GM18508 (cell line): ENCODE data around the gene HECTD1.
A peak's percentile ranks its signal among the peaks of the same experiment; 100 is the strongest.

Source experiments
- ATAC-seq: cut with Tn5 transposase; IDR thresholded peaks from one replicate; pipeline ENCODE4 v1.9.1; 2021; ENCODE audit warnings: moderate number of reproducible peaks; ENCODE audit not compliant: insufficient read depth, unreplicated experiment

Gene HECTD1

DNA sequence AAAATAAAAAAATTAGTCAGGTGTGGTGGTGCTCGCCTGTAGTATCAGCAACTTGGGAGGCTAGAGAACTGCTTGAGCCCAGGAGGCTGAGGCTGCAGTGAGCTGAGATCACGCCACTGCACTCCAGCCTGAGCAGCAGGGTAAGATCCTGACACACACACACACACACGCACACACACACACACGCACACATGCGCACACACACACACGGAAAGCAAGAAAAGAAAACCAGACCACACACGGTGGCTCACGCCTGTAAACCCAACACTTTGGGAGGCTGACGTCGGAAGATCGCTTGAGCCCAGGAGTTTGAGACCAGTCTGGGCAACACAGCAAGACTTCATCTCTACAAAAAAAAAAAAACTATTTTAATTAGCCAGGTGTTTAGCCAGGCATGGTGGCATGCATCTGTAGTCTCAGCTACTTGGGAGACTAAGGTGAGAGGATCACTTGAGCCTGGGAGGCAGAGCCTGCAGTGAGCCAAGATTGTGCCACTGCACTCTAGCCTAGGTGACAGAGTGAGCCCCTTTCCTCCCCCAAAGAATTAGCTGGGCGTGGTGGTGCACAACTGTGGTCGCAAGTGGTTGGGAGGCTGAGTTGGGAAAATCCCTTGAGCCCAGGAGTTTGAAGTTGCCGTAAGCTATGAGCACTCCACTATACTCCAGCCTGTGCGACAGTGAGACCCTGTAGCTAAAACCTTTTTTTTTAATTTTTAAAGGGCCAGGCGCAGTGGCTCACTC, 44.5 kb downstream of the HECTD1 start:
- ATAC-seq, result no peak

DNA sequence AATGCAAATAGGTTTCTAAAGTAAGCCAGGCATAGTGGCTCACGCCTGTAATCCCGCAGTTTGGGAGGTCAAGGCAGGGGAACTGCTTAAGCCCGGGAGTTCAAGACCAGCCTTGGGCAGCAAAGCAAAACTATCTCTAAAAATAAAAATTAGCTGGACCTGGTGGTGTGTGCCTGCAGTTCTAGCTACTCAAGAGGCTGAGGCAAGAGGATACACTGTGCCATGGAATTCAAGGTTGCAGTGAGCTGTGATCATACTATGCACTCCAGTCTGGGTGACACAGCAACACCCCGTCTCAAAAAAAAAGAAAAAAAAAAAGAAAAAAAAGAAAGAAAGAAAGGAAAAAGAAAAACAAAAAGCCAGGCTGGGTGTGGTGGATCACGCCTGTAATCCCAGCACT, 46.3 kb downstream of the HECTD1 start:
- no peak for ATAC-seq

DNA sequence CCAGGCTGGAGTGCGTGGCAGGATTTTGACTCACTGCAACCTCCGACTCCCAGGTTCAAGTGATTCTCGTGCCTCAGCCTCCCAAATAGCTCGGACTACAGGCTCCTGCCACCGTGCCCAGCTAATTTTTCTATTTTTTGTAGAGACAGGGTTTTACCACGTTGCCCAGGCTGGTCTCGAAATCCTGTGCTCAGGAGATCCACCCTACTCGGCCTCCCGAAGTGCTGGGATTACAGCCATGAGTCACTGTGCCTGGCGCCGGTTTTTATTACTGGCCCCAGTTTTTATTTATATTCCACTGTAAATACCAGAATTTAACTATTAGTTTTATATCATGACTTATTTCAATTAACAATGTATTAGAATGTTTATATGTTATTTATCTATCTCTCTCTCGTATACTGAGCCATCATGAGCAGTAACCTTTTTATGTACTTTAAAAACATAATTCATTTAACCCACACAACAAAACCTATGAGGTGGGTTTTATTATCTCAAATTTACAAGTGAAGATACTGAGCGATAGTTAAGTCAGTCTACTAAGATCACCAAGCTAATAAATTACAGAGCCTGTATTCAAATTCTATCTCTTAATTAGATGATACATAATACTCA, 47.8 kb downstream of the HECTD1 start:
- no peak for ATAC-seq

DNA sequence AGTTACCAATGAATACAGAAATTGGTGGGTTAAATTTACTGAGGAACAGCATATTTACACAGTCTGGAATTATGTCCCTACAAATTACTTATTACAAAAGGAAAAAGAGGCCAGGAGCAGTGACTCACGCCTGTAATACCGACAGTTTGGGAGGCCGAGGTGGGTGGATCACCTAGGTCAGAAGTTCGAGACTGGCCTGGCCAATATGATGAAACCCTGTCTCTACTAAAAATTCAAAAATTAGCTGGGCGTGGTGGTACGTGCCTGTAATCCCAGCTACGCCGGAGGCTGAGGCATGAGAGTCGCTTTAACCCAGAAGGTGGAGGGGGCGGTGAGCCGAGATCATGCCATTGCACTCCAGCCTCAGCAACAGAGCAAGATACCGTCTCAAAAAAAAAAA, 52.6 kb downstream of the HECTD1 start:
- ATAC-seq, result no peak

DNA sequence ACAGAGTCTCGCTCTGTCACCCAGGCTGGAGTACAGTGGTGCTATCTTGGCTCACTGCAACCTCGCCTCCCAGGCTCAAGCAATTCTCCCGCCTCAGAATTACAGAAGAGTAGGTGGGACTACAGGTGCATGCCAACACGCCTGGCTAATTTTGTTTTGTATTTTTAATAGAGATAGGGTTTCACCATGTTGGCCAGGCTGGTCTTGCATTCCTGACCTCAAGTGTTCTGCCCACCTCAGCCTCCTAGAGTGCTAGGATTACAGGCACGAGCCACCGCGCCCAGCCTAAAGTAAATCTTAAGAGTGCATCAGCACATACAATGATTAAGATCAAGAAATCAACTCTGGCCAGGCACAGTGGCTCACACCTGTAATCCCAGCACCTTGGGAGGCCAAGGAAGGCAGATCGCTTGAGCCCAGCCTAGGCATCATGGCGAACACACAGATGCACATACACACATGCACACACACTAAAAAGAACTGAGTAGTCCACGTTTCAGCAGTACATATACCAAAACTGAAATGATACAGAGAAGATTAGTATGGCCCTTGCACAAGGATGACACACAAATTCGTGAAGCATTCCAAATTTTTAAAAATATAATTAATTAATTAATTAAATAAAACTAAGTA, 65.0 kb downstream of the HECTD1 start:
- ATAC-seq, result no peak

DNA sequence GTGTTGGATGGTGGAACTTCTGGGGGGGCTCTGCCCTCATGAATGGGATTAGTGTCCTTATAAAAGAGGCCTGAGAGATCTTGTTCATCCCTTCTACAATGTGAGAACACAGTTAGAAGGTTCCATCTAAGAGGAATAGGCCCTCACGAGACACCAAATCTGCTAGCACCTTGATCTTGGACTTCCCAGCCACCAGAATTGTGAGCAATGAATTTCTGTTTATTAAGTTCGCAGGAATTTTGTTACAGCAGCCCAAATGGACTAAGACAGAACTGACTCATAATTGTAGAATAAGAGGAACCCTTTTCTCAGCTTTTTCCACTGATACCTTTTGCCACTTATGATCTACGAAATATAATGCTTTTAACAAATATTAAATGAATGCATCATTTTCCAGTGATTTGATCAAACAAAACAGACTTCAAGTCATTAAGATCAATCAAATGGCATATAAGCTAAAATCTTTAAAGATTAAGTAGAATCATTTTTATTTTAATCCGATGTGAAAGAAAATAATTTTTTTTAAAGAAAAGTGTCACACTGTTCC, 68.2 kb downstream of the HECTD1 start:
- no peak for ATAC-seq

DNA sequence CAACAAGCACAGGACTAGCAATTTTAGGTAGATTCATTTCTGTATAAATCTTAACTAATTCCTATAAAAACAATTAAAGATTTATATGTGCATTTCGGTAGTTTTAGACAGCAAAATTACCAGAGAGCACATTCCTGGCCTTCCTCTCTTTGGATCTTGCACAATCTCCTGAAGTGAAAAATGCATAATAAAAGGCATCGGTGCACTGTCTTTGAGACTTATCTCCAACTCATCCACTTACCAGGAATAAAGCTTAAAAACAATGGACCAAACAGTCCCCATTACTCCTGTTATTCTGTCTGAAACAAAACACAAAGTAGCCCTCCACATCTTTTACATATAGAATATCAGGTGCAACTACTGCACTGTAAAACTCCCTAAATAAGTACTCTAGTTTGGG, 69.3 kb downstream of the HECTD1 start:
- ATAC-seq, result no peak

DNA sequence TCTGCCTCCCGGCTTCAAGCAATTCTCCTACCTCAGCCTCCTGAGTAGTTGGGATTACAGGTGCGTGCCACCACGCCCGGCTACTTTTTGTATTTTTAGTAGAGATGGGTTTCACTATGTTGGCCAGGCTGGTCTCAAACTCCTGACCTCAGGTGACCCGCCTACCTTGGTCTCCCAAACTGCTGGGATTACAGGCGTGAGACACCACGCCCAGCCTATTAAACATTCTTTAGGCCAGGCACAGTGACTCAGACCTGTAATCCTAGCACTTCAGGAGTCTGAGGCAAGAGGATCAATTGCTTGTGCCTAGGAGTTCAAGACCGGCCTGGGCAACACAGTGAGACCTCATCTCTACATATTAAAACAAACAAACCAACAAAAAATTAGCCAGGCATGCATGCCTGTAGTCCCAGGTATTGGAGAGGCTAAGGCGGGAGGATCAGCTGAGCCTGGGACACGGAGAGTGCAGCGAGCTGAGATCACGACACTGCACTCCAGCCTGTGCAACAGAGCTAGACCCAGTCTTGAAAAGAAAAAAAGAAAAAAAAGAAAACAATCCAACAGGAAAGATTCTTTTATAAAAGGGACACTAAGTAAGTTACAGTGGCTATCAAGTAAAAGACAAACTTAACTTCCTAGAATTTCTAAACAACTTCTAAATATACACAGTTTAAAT, 70.2 kb downstream of the HECTD1 start:
- ATAC-seq, result no peak

DNA sequence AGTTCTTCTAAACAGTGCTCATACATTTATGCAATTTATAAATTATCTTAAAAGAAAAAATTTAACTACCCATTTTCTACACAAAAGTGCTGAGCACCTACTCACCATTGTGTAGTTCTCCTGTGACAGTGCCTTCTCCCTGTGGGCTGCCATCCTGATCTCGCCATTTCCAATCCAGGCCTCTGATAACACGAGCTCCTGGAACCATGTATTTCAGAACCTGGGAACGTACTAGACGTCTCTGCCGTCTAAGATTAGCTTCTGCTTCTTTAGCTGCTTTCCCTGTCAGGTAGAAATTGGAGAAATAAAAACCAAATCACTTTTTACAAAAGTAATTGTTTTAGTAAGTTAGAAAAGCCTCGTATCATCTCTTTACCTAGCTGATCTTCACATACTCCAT, 74.5 kb downstream of the HECTD1 start:
- ATAC-seq, result no peak

DNA sequence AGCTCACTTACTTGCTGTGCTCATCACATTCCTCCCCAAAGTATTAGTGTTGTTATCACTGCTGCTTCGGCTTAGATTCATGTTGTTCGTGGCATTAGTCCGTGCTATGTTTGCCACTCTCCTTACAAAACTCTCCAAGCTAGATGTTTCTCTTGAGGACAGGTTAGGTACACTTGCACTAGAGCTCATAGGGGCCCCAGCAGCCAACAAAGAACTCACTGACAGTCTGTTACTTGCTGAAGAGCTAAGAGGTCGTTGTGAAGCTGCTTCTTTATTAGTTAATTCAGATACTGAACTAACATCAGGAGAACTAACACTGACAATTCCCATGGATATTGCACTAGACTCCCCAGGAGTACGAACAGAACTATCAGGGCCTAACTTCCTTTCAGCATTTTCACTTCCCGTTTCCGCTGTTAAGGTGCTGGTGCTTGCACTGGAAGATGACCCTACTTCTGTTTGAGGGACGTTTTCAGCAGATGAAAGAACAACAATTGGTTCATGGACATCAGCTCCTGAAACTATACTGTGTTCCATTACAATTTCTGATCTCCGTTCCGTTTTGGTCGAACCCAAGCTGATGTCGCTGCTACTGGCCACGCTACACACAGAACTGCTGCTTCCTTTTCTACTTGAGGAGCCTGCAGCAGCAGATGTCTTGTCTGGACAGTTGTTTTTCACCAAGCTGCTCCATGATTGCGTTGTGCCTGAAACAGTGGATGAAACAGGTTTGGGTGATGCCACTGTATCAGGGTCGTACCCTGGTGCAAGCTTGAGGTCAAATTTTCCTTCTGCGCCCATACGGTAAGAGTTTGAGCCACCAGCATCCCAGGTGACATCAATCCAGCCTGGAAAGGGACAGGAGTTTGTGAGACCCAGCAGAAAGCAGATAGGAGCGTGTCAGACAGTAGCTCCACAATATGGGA, 78.7 kb downstream of the HECTD1 start:
- ATAC-seq, result no peak

DNA sequence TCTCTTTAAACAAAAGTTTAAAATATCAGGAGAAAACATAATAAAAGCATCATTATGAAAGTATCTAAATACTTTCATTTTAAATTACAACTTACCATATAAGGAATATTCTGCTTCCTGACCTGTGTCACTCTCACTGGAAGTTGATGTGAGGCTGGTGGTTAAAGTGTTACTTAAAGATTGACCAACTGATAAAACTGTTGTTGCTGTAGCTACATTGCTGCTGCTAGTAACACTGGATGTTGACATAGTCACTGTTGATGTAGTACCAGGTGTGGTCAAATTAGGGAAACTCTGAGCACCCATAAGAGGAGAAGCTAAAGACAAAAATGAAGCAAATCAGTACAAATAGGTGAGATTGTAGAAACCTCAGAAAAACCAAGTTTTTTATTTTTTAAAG, 79.9 kb downstream of the HECTD1 start:
- peak; percentile 80 for ATAC-seq

DNA sequence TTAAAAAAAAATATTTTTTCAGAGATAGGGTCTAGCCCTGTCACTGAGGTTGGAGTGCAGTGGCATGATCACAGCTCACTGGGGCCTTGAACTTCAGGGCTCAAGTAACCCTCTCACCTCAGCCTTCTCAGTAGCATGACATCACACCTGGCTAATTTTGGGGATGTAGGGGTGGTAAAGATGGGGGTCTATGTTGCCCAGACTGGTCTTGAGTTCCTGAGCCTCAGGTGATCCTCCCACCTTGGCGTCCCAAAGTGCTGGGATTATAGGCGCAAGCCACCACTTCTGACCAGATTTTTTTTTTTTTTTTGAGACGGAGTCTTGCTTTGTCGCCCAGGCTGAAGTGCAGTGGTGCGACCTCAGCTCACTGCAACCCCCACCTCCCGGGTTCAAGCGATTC, 80.9 kb downstream of the HECTD1 start:
- ATAC-seq, result no peak

DNA sequence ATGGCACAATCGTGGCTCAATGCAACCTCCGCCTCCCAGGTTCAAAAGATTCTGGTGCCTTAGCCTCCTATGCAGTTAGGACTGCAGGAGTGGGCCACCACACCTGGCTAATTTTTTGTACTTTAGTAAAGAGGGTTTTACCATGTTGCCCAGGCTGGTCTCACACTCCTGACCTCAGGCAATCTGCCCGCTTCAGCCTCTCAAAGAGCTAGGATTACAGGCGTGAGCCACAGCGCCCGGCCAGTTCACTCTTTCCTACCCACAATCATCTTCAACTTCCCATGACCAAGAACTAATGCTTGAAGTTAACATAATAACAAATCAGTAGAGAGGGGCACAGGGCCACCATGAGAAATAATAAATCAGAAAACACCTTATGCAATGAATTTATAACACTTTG, 82.4 kb downstream of the HECTD1 start:
- ATAC-seq, result no peak

DNA sequence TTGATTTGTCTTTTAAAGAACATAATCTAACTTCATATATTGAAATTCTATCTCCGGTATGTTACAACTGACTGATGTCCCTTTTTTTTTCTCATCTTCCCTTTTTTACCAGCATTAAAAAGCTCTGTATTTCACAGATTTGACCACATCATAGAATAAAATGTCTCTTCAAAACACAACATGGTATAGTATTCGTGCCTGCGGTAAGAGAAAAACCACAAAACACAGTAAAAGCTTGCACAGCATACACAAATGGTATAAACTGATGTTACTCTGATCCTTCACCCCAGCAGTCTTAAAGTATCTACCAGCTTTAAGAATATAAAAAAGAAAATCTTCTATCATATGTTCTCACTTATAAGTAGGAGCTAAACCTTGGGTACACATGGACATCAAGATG, 83.4 kb downstream of the HECTD1 start:
- ATAC-seq, result no peak

DNA sequence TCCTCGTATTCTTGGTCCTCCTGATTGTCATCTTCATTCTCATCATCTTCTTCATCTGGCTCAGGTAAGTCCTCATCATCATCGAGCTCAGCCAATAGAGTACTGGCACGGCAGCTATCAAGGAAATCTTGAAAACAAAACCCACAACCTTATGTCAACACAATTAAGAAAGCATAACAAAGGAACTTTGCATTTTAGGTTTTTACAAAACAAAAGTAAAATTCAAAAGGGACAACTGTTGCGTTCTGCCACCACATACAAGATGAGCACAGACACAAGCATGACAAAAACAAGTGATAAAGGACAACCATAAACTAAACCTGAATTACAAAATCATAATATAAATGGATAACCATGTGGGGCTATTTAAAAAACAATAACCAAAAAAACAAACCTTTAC, 84.7 kb downstream of the HECTD1 start:
- ATAC-seq, result no peak

DNA sequence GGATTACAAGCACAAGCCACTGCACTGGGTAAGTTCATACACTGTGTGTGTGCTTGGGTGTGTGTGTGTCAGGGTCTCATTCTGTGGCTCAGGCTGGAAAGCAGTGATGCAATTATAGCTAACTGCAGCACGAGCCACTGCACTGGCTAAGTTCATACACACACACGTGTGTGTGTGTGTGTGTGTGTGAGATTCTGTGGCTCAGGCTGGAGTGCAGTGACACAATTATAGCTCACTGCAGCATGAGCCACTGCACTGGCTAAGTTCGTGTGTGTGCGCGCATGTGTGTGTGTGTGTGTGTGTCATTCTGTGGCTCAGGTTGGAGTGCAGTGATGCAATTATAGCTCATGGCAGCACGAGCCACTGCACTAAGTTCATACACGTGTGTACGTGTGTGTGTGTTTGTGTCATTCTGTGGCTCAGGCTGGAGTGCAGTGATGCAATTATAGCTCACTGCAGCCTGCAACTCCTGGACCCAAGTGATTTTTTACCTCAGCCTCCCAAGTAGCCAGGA, 85.4 kb downstream of the HECTD1 start:
- no peak for ATAC-seq

DNA sequence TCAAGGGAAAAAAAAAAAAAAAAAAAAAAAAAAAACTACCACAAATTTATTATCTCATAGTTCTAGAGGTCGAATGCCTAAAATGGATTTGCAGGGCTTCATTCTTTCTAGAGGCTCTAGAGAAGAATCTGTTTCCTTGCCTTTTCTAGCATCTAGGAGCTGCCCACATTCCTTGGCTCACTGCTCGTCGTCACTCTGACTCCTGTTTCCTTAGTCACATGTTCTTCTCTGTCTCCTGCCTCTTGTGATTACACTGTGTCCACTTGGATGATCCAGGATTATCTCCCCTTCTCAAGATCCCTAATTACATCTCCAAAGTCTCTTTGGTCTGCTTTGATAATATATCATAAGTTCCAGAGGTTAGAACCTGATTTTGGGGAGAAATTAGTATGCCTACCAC, 88.7 kb downstream of the HECTD1 start:
- ATAC-seq, result no peak

DNA sequence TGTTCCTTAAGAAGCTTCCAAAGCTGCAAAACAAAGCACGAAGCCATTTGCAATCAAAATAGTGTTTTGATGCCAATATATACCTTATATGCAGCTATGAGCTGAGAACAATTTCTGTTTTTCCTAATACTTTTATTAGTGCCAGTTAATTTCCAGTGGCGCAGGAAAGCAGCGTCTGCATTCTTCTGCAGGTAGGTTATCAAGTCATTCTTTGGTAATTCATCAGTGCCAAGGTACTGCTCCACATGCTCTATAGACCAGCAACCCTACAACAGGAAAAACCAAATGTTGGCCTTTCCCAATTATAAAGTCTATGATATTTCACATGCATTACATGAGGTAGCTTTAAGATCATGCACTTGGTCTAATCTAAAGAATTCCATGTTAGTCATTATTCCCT, 93.8 kb downstream of the HECTD1 start:
- no peak for ATAC-seq

DNA sequence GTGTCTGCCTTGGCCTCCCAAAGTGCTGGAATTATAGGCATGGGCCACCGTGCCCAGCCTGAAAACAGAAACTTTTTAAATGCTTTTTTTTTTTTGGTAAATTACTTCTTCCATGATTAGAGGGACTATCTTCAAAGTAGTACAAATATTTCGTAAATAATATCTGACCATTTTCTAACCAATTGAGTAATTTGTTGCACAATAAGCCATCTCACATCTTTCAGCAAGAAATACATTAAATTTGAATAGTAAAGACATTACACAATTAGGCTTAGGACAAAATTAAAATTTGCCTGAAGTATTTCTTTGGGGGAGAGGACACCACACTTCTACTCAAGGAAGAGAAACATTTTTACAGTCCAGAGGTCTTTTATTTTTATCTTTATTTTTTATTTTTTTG, 96.7 kb downstream of the HECTD1 start:
- no peak for ATAC-seq

DNA sequence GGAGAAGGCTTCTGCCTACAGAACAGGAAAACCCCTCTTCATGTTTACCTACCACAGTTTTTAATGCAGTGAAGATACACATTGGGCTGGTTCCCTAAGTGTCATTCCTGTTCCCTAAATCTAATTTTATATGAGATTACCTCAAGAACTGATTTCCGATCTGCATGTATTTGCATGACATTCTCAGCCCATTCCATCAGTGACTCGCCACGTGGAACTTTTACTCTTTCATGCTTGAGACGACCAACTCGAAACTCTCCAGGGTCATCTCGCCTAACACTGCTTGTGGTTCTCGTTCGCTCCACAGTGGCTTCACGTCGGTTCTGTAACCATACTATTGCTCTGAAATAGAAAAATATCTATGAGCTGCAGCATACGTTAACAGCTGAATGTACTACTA, 98.3 kb downstream of the HECTD1 start:
- ATAC-seq, result no peak
